A673 (cell line): ENCODE results near the gene NCKAP5.

Experiments
- EZH2 ChIP-seq: fragments of 200-600 bp; sonication (generic); IDR thresholded peaks from 2 replicates; pipeline ENCODE4 v1.6.1; 2017; ENCODE audit warnings: borderline replicate concordance, low read depth, mild to moderate bottlenecking, mixed read lengths, antibody characterized with exemption, low read length; ENCODE audit not compliant: poor library complexity, severe bottlenecking
- TF ChIP-seq, protein P1 (sequence below): fragments of 300-800, 200-600 bp; sonication (generic); conservative IDR thresholded peaks from 2 replicates; pipeline ENCODE4 v1.5.1; 2017; ENCODE audit warnings: low read depth, mild to moderate bottlenecking, antibody characterized with exemption, low read length, moderate library complexity, mixed read lengths

DNA sequence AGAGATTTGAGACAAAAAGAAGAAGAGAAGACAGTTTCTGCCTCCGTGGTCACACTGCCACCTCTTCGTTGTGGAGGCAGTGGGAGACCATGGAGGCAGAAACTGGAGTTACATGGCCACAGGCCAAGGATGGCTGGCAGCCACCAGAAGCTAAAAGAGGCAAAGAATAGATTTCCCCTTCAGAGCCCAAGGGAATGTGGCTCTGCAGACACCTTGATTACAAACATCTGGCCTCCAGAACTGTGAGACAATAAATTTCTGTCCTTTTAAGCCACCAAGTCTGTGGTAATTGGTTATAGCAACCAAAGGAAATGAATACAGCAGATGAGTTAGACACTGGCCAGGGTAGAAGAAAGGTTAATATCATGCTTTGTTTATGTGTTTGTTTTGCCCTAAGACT, 477.9 kb downstream of the NCKAP5 start:
- TF ChIP-seq, protein P1, sequence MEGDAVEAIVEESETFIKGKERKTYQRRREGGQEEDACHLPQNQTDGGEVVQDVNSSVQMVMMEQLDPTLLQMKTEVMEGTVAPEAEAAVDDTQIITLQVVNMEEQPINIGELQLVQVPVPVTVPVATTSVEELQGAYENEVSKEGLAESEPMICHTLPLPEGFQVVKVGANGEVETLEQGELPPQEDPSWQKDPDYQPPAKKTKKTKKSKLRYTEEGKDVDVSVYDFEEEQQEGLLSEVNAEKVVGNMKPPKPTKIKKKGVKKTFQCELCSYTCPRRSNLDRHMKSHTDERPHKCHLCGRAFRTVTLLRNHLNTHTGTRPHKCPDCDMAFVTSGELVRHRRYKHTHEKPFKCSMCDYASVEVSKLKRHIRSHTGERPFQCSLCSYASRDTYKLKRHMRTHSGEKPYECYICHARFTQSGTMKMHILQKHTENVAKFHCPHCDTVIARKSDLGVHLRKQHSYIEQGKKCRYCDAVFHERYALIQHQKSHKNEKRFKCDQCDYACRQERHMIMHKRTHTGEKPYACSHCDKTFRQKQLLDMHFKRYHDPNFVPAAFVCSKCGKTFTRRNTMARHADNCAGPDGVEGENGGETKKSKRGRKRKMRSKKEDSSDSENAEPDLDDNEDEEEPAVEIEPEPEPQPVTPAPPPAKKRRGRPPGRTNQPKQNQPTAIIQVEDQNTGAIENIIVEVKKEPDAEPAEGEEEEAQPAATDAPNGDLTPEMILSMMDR, result no peak
- no peak for TF ChIP-seq EZH2
